ENCODE measurements around the gene GPC5. TPM values are rescaled to one million over a fixed set of nuclear protein-coding genes. Genes with fewer than 3 reads are reported as not detected.

Gene GPC5
- total RNA-seq, 1 donor, result not detected

- no peak overlapping the region for H3K4me3 ChIP-seq (ENCODE audit: low read depth, low read length)
- DNase-seq (ENCODE audit: low read depth), result no peak
- no peak for TF ChIP-seq CTCF (IDR thresholded peaks at IDR 0.05; ENCODE audit: insufficient read depth, low read depth, low read length)
These were observed 1424.6 kb downstream of the GPC5 start for GRCh38 chr13:92823059-92823458.

GRCh38 chr13:92825938-92826596 lies 1427.6 kb downstream of the GPC5 start:
- no peak for DNase-seq (ENCODE audit: low read depth)
- no peak for TF ChIP-seq CTCF (IDR thresholded peaks at IDR 0.05; ENCODE audit: insufficient read depth, low read depth, low read length)
- H3K4me3 ChIP-seq (ENCODE audit: low read depth, low read length), result no peak overlapping the region

- no peak overlapping the region for H3K4me3 ChIP-seq (ENCODE audit: low read depth, low read length)
- no peak for TF ChIP-seq CTCF (IDR thresholded peaks at IDR 0.05; ENCODE audit: insufficient read depth, low read depth, low read length)
These were observed 1429.1 kb downstream of the GPC5 start for GRCh38 chr13:92827503-92827902.

GRCh38 chr13:92829930-92830329 lies 1431.5 kb downstream of the GPC5 start:
- TF ChIP-seq CTCF (IDR thresholded peaks at IDR 0.05; ENCODE audit: insufficient read depth, low read depth, low read length), result no peak
- no peak overlapping the region for H3K4me3 ChIP-seq (ENCODE audit: low read depth, low read length)
- no peak for DNase-seq (ENCODE audit: low read depth)

More at GRCh38 chr13:92827503-92827902, 1429.1 kb downstream of the GPC5 start:
- DNase-seq (ENCODE audit: low read depth), result no peak

- no peak overlapping the region for H3K4me3 ChIP-seq (ENCODE audit: low read depth, low read length)
- DNase-seq (ENCODE audit: low read depth), result no peak
- TF ChIP-seq CTCF (IDR thresholded peaks at IDR 0.05; ENCODE audit: insufficient read depth, low read depth, low read length), result no peak
These were observed 1432.4 kb downstream of the GPC5 start for GRCh38 chr13:92830821-92831220.

GRCh38 chr13:92833071-92833470 lies 1434.7 kb downstream of the GPC5 start:
- H3K4me3 ChIP-seq (ENCODE audit: low read depth, low read length), result no peak overlapping the region
- no peak for TF ChIP-seq CTCF (IDR thresholded peaks at IDR 0.05; ENCODE audit: insufficient read depth, low read depth, low read length)
- no peak for DNase-seq (ENCODE audit: low read depth)

GRCh38 chr13:92836171-92836570 lies 1437.8 kb downstream of the GPC5 start:
- no peak for TF ChIP-seq CTCF (IDR thresholded peaks at IDR 0.05; ENCODE audit: insufficient read depth, low read depth, low read length)
- no peak overlapping the region for H3K4me3 ChIP-seq (ENCODE audit: low read depth, low read length)
- no peak for DNase-seq (ENCODE audit: low read depth)
